Measurements from ENCODE around the gene BTNL2. TPM values are rescaled to one million over a fixed set of nuclear protein-coding genes. Genes with fewer than 3 reads are reported as not detected.

The BTNL2 gene, protein sequence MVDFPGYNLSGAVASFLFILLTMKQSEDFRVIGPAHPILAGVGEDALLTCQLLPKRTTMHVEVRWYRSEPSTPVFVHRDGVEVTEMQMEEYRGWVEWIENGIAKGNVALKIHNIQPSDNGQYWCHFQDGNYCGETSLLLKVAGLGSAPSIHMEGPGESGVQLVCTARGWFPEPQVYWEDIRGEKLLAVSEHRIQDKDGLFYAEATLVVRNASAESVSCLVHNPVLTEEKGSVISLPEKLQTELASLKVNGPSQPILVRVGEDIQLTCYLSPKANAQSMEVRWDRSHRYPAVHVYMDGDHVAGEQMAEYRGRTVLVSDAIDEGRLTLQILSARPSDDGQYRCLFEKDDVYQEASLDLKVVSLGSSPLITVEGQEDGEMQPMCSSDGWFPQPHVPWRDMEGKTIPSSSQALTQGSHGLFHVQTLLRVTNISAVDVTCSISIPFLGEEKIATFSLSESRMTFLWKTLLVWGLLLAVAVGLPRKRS
- not detected in 3 replicates for polyA plus RNA-seq
- not detected for polyA plus RNA-seq (2011; ENCODE audit: low read depth)
- not detected in 2 replicates for polyA plus RNA-seq (2011; cell fraction: cytosol; rRNA removed)
- polyA plus RNA-seq (2011; cell fraction: nucleus; rRNA removed) = not detected in 2 replicates
- polyA plus RNA-seq (2012; ENCODE audit: low replicate concordance) = not detected in 2 replicates
- not detected in 3 replicates for polyA minus RNA-seq
- not detected for polyA minus RNA-seq (2011; cell fraction: cytosol; rRNA and poly(A)+ RNA removed)
- not detected in 2 replicates for polyA minus RNA-seq (2011; cell fraction: nucleus; rRNA and poly(A)+ RNA removed)

- FAIRE-seq = no peak
- Histone ChIP-seq H3K27me3 (ENCODE audit: control insufficient read depth, extremely low read depth, insufficient read depth, low read length) (peaks cover 20% of the 10 kb centered on the region), H3K27ac (ENCODE audit: control insufficient read depth, insufficient read depth, low read length) (no peak within 1 kb of the TSS), H4K20me1 (ENCODE audit: control insufficient read depth, extremely low read depth, insufficient read depth, low read length) (no peaks in the 10 kb centered on the region), H2AFZ (ENCODE audit: control insufficient read depth, low read length) (no peak within 1 kb of the TSS), H3K79me2 (ENCODE audit: control insufficient read depth, insufficient read depth, low read length) (no peaks in the 10 kb centered on the region), H3K9me3 (ENCODE audit: control insufficient read depth, low read depth, low read length) (no peaks in the 10 kb centered on the region), H3K4me1 (ENCODE audit: control insufficient read depth, extremely low read depth, insufficient read depth, low read length) (no peaks in the 10 kb centered on the region), H3K4me2 (ENCODE audit: control insufficient read depth, extremely low read depth, insufficient read depth, low read depth, low read length) (no peak within 1 kb of the TSS), H3K9ac (ENCODE audit: control insufficient read depth, extremely low read depth, insufficient read depth, low read length) (no peak within 1 kb of the TSS), H3K4me3 (ENCODE audit: control insufficient read depth in 2 of 3, extremely low read depth in 1 of 3, insufficient read depth in 2 of 3, low read depth in 1 of 3, low read length in 3 of 3) (no peak within 1 kb of the TSS), H3K36me3 (ENCODE audit: control insufficient read depth in 2 of 2, extremely low read depth in 1 of 2, insufficient read depth in 2 of 2, low read length in 2 of 2) (no peaks in the 10 kb centered on the region), H3K9me1 (ENCODE audit: control insufficient read depth, extremely low read depth, insufficient read depth, low read length) (no peaks in the 10 kb centered on the region)
- TF ChIP-seq, protein P1, sequence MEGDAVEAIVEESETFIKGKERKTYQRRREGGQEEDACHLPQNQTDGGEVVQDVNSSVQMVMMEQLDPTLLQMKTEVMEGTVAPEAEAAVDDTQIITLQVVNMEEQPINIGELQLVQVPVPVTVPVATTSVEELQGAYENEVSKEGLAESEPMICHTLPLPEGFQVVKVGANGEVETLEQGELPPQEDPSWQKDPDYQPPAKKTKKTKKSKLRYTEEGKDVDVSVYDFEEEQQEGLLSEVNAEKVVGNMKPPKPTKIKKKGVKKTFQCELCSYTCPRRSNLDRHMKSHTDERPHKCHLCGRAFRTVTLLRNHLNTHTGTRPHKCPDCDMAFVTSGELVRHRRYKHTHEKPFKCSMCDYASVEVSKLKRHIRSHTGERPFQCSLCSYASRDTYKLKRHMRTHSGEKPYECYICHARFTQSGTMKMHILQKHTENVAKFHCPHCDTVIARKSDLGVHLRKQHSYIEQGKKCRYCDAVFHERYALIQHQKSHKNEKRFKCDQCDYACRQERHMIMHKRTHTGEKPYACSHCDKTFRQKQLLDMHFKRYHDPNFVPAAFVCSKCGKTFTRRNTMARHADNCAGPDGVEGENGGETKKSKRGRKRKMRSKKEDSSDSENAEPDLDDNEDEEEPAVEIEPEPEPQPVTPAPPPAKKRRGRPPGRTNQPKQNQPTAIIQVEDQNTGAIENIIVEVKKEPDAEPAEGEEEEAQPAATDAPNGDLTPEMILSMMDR (optimal IDR thresholded peaks at IDR 0.05 in 1 of 3, IDR thresholded peaks at IDR 0.05 in 1 of 3, conservative IDR thresholded peaks at IDR 0.05 in 1 of 3; ENCODE audit: extremely low read depth in 1 of 3, insufficient read depth in 2 of 3, low read length in 3 of 3) = no peak
- no peak for TF ChIP-seq EZH2 (IDR thresholded peaks at IDR 0.05; ENCODE audit: low read length)
- dilution Hi-C loops (cut with MboI; ENCODE audit: extremely low pct_ligation_motif_present, low sequenced_read_pairs) = no loop called here
- DNase-seq (ENCODE audit: low read depth, low spot score) = no peak
These were observed at the start of gene BTNL2 for GRCh38 chr6:32406857-32407256. TSS of gene BTNL2 (minus strand) at chr6:32407181. CDS start at chr6:32407123, 58 bp downstream.

GRCh38 chr6:32449088-32449736 lies 42.2 kb upstream of the BTNL2 start:
- Histone ChIP-seq H3K27me3 (ENCODE audit: control insufficient read depth, extremely low read depth, insufficient read depth, low read length) (no peaks in the 10 kb centered on the region), H3K27ac (ENCODE audit: control insufficient read depth, insufficient read depth, low read length) (no peak overlapping the region), H3K4me3 (ENCODE audit: control insufficient read depth in 2 of 3, extremely low read depth in 1 of 3, insufficient read depth in 2 of 3, low read depth in 1 of 3, low read length in 3 of 3) (no peak overlapping the region), H2AFZ (ENCODE audit: control insufficient read depth, low read length) (no peak overlapping the region), H3K9me1 (ENCODE audit: control insufficient read depth, extremely low read depth, insufficient read depth, low read length) (no peaks in the 10 kb centered on the region), H3K36me3 (ENCODE audit: control insufficient read depth in 2 of 2, extremely low read depth in 1 of 2, insufficient read depth in 2 of 2, low read length in 2 of 2) (no peaks in the 10 kb centered on the region), H3K4me1 (ENCODE audit: control insufficient read depth, extremely low read depth, insufficient read depth, low read length) (no peaks in the 10 kb centered on the region), H4K20me1 (ENCODE audit: control insufficient read depth, extremely low read depth, insufficient read depth, low read length) (no peaks in the 10 kb centered on the region), H3K79me2 (ENCODE audit: control insufficient read depth, insufficient read depth, low read length) (no peaks in the 10 kb centered on the region), H3K9ac (ENCODE audit: control insufficient read depth, extremely low read depth, insufficient read depth, low read length) (no peak overlapping the region), H3K9me3 (ENCODE audit: control insufficient read depth, low read depth, low read length) (no peaks in the 10 kb centered on the region), H3K4me2 (ENCODE audit: control insufficient read depth, extremely low read depth, insufficient read depth, low read depth, low read length) (no peak overlapping the region)
- TF ChIP-seq, protein P1 (optimal IDR thresholded peaks at IDR 0.05 in 1 of 3, IDR thresholded peaks at IDR 0.05 in 1 of 3, conservative IDR thresholded peaks at IDR 0.05 in 1 of 3; ENCODE audit: extremely low read depth in 1 of 3, insufficient read depth in 2 of 3, low read length in 3 of 3) = no peak
- TF ChIP-seq EZH2 (IDR thresholded peaks at IDR 0.05; ENCODE audit: low read length) = no peak
- FAIRE-seq (no peak), DNase-seq (ENCODE audit: low read depth, low spot score) (no peak)
- dilution Hi-C loops (cut with MboI; ENCODE audit: extremely low pct_ligation_motif_present, low sequenced_read_pairs) = no loop called here

All from keratinocyte (primary cell).